Measurements from ENCODE around the gene P2RY1. TPM values are rescaled to one million over a fixed set of nuclear protein-coding genes. Genes with fewer than 3 reads are reported as not detected.
"Not testable (repeated sequence)": the region's sequence is repeated elsewhere in the genome, so short reads cannot be mapped to it uniquely, and the experiment has no call there.

P2RY1 gene
- total RNA-seq, 1 experiment from 2014 or later, result 1.7 TPM

DNA sequence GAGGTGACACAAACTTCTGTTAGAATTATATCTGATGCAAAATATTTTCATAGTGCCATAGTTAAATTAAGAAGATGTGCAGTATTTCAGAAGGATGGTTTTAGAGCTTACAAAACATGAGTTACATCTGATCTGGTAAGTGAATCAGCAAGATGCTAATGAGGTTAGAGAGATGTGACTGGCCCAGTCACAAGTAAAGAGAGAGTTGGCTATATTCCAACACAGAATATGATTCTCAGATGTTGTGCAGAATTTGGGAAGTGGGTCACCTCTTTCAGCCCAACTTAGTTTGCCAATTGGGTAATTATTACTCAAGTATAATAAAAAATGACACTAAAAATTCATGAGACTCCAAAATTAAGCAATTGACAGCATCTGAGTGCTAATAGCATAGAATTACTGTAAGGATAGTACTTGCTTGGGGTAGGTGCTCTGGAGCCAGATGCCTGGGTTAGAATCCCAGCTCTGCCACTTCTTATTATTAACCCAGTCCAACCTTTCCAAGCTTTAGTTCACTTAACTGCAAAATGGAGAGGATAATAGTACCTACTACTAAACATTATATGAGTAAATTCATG lies 30.8 kb downstream of the P2RY1 start (continued):
- TF ChIP-seq, protein P1, sequence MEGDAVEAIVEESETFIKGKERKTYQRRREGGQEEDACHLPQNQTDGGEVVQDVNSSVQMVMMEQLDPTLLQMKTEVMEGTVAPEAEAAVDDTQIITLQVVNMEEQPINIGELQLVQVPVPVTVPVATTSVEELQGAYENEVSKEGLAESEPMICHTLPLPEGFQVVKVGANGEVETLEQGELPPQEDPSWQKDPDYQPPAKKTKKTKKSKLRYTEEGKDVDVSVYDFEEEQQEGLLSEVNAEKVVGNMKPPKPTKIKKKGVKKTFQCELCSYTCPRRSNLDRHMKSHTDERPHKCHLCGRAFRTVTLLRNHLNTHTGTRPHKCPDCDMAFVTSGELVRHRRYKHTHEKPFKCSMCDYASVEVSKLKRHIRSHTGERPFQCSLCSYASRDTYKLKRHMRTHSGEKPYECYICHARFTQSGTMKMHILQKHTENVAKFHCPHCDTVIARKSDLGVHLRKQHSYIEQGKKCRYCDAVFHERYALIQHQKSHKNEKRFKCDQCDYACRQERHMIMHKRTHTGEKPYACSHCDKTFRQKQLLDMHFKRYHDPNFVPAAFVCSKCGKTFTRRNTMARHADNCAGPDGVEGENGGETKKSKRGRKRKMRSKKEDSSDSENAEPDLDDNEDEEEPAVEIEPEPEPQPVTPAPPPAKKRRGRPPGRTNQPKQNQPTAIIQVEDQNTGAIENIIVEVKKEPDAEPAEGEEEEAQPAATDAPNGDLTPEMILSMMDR (IDR thresholded peaks at IDR 0.05 in 2 of 3, conservative IDR thresholded peaks at IDR 0.05 in 1 of 3; ENCODE audit: borderline replicate concordance in 1 of 3, insufficient read depth in 1 of 3, low read depth in 2 of 3, low read length in 2 of 3), result no peak
- TF ChIP-seq POLR2AphosphoS5 (IDR thresholded peaks at IDR 0.05; ENCODE audit: low read depth, low read length), result no peak
- no peak for TF ChIP-seq JUND (IDR thresholded peaks at IDR 0.05)
- no peak for TF ChIP-seq SRF (IDR thresholded peaks at IDR 0.05; ENCODE audit: low read depth)
- TF ChIP-seq SIN3A (IDR thresholded peaks at IDR 0.05; ENCODE audit: low read depth), result no peak
- TF ChIP-seq ZFX (IDR thresholded peaks at IDR 0.05), result no peak
- no peak for TF ChIP-seq ELF1 (IDR thresholded peaks at IDR 0.05; ENCODE audit: borderline replicate concordance, low read depth)
- TF ChIP-seq RAD21 (IDR thresholded peaks at IDR 0.05; ENCODE audit: low read depth), result no peak
- TF ChIP-seq POLR2A (IDR thresholded peaks at IDR 0.05; ENCODE audit: borderline replicate concordance, extremely low read depth, insufficient read depth, insufficient read length), result no peak
- no peak for TF ChIP-seq CEBPB (IDR thresholded peaks at IDR 0.05; ENCODE audit: low read depth)
- TF ChIP-seq, protein P2, sequence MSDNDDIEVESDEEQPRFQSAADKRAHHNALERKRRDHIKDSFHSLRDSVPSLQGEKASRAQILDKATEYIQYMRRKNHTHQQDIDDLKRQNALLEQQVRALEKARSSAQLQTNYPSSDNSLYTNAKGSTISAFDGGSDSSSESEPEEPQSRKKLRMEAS (IDR thresholded peaks at IDR 0.05), result no peak
- no peak for TF ChIP-seq TCF7L2 (IDR thresholded peaks at IDR 0.05; ENCODE audit: borderline replicate concordance, extremely low read depth, insufficient read depth, insufficient read length)
- TF ChIP-seq CBX3 (IDR thresholded peaks at IDR 0.05; ENCODE audit: low read depth), result no peak

DNA sequence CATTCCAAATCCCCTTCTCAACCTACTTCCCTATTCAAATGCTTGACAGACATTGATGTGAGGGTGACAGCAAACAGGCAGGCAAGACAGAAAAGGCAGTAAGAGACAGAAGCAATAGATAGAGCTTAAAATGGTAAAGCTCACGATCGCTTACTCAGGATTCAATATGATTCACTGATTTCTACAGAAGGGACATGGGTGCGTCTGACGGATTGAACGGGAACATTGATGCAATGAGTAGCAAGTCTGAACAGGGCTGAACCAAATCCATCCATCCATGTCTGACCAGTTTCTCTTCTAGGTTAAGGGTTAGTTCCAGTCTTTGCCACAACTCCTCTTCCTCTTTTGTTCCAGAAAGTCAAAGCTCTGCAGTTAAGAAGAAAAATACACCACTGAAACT lies 35.1 kb downstream of the P2RY1 start:
- no peak overlapping the region for H3K4me2 ChIP-seq (ENCODE audit: low read length)
- ATAC-seq, result no peak

DNA sequence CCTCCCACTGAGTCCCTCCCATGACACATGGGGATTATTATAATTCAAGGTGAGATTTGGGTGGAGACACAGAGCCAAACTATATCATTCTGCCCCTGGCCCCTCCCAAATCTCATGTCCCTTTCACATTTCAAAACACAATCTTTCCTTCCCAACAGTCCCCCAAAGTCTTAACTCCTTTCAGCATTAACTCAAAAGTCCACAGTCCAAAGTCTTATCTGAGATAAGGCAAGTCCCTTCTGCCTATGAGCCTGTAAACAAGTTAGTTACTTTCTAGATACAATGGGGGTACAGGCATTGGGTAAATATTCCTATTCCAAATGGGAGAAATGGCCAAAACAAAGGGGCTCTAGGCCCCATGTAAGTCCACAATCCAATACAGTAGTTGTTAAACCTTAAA lies 38.4 kb downstream of the P2RY1 start:
- H3K9ac ChIP-seq (ENCODE audit: low read length); H3K79me2 ChIP-seq (ENCODE audit: insufficient read depth, low read length); RAD21 ChIA-PET (ENCODE audit: low non-redundant PET in 1 of 2, low total read pairs in 2 of 2, uncharacterized antibody in 2 of 2, unreplicated experiment in 2 of 2); H3K4me2 ChIP-seq (ENCODE audit: low read length); H3K27me3 ChIP-seq (ENCODE audit: insufficient read depth, low read length); H4K20me1 ChIP-seq (ENCODE audit: insufficient read depth); BruUV-seq (replicated peaks); CTCF ChIA-PET; DNase-seq (ENCODE audit: low read depth, low spot score); H3K9me2 ChIP-seq (ENCODE audit: insufficient read depth); H3K27ac ChIP-seq (ENCODE audit: low read depth, low read length); H3K9me3 ChIP-seq (ENCODE audit: control insufficient read depth in 1 of 2, insufficient read depth in 1 of 2, low read depth in 1 of 2, low read length in 2 of 2); H2AFZ ChIP-seq (ENCODE audit: low read depth, low read length, poor library complexity, severe bottlenecking); H3K4me1 ChIP-seq (ENCODE audit: control insufficient read depth in 1 of 2, insufficient read depth in 2 of 2, low read length in 2 of 2); ATAC-seq; H3K36me3 ChIP-seq (ENCODE audit: control insufficient read depth in 1 of 2, insufficient read depth in 2 of 2, low read length in 2 of 2); POLR2A ChIA-PET; H3K4me3 ChIP-seq (replicated peaks in 1 of 2; ENCODE audit: low read depth in 1 of 2, low read length in 2 of 2); intact Hi-C loops (cut with micrococcal nuclease): not testable (repeated sequence)

More for the DNA sequence above, 35.1 kb downstream of the P2RY1 start:
- no peaks in the 10 kb centered on the region for H3K9me3 ChIP-seq (ENCODE audit: control insufficient read depth in 1 of 2, insufficient read depth in 1 of 2, low read depth in 1 of 2, low read length in 2 of 2)
- no peaks in the 10 kb centered on the region for H3K36me3 ChIP-seq (ENCODE audit: control insufficient read depth in 1 of 2, insufficient read depth in 2 of 2, low read length in 2 of 2)
- intact Hi-C loops (cut with micrococcal nuclease), result no loop called here
- ChIA-PET RAD21 (ENCODE audit: low non-redundant PET in 1 of 2, low total read pairs in 2 of 2, uncharacterized antibody in 2 of 2, unreplicated experiment in 2 of 2) (no interaction called here), CTCF (no interaction called here), POLR2A (no interaction called here)
- H3K27ac ChIP-seq (ENCODE audit: low read depth, low read length), result no peak overlapping the region
- H2AFZ ChIP-seq (ENCODE audit: low read depth, low read length, poor library complexity, severe bottlenecking), result no peak overlapping the region
- H3K4me3 ChIP-seq (replicated peaks in 1 of 2; ENCODE audit: low read depth in 1 of 2, low read length in 2 of 2), result no peak overlapping the region
- TF ChIP-seq RAD21 (IDR thresholded peaks at IDR 0.05; ENCODE audit: low read depth), result no peak
- TF ChIP-seq TCF7L2 (IDR thresholded peaks at IDR 0.05; ENCODE audit: borderline replicate concordance, extremely low read depth, insufficient read depth, insufficient read length), result no peak
- H3K9me2 ChIP-seq (ENCODE audit: insufficient read depth), result no peaks in the 10 kb centered on the region
- DNase-seq (ENCODE audit: low read depth, low spot score), result no peak
- no TSS peak for BruUV-seq (replicated peaks)
- H3K79me2 ChIP-seq (ENCODE audit: insufficient read depth, low read length), result no peaks in the 10 kb centered on the region
- no peaks in the 10 kb centered on the region for H3K4me1 ChIP-seq (ENCODE audit: control insufficient read depth in 1 of 2, insufficient read depth in 2 of 2, low read length in 2 of 2)
- no peaks in the 10 kb centered on the region; the same call in 1 of the 2 replicates for H4K20me1 ChIP-seq (ENCODE audit: insufficient read depth)
- no peak overlapping the region for H3K9ac ChIP-seq (ENCODE audit: low read length)
- H3K27me3 ChIP-seq (ENCODE audit: insufficient read depth, low read length), result no peaks in the 10 kb centered on the region
